ENCODE results near the gene SHISA6. TPM values are rescaled to one million over a fixed set of nuclear protein-coding genes. Genes with fewer than 3 reads are reported as not detected.

SHISA6 gene
- polyA plus RNA-seq, 1 donor from 2014 or later: 1.8 TPM

GRCh38 chr17:11273596-11273995 lies 32.6 kb downstream of the SHISA6 start:
- Histone ChIP-seq H3K36me3 (ENCODE audit: insufficient read depth, low read length) (no peaks in the 10 kb centered on the region), H3K79me2 (replicated peaks; ENCODE audit: insufficient read depth, low read length) (no peaks in the 10 kb centered on the region), H3K27me3 (ENCODE audit: insufficient read depth, low read depth, low read length) (no peaks in the 10 kb centered on the region), H3K27ac (ENCODE audit: low read length) (no peak overlapping the region), H3K9ac (ENCODE audit: low read length) (no peak overlapping the region), H3K4me3 (ENCODE audit: low read length) (no peak overlapping the region), H3K9me2 (ENCODE audit: insufficient read depth, low read length) (no peaks in the 10 kb centered on the region), H2AFZ (ENCODE audit: low read depth, low read length) (no peak overlapping the region), H3K4me2 (ENCODE audit: low read length) (no peak overlapping the region), H4K20me1 (ENCODE audit: insufficient read depth) (no peaks in the 10 kb centered on the region), H3K9me3 (ENCODE audit: low read length) (no peaks in the 10 kb centered on the region), H3F3A (ENCODE audit: insufficient read depth, low read length, poor library complexity, severe bottlenecking) (no peaks in the 10 kb centered on the region)
- TF ChIP-seq RAD21 (conservative IDR thresholded peaks at IDR 0.05) (no peak), POLR2AphosphoS5 (IDR thresholded peaks at IDR 0.05) (no peak), TAF1 (IDR thresholded peaks at IDR 0.05; ENCODE audit: low read depth) (no peak), EZH2 (IDR thresholded peaks at IDR 0.05; ENCODE audit: borderline replicate concordance, insufficient read depth, low read length, poor library complexity, severe bottlenecking) (no peak), EP300 (conservative IDR thresholded peaks at IDR 0.05; ENCODE audit: poor library complexity, severe bottlenecking) (no peak), SMC3 (conservative IDR thresholded peaks at IDR 0.05; ENCODE audit: poor library complexity) (no peak), MXI1 (conservative IDR thresholded peaks at IDR 0.05; ENCODE audit: poor library complexity, severe bottlenecking) (no peak)
- TF ChIP-seq, protein P1, sequence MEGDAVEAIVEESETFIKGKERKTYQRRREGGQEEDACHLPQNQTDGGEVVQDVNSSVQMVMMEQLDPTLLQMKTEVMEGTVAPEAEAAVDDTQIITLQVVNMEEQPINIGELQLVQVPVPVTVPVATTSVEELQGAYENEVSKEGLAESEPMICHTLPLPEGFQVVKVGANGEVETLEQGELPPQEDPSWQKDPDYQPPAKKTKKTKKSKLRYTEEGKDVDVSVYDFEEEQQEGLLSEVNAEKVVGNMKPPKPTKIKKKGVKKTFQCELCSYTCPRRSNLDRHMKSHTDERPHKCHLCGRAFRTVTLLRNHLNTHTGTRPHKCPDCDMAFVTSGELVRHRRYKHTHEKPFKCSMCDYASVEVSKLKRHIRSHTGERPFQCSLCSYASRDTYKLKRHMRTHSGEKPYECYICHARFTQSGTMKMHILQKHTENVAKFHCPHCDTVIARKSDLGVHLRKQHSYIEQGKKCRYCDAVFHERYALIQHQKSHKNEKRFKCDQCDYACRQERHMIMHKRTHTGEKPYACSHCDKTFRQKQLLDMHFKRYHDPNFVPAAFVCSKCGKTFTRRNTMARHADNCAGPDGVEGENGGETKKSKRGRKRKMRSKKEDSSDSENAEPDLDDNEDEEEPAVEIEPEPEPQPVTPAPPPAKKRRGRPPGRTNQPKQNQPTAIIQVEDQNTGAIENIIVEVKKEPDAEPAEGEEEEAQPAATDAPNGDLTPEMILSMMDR (IDR thresholded peaks at IDR 0.05; ENCODE audit: poor library complexity, severe bottlenecking): no peak
- TF ChIP-seq, protein P2, sequence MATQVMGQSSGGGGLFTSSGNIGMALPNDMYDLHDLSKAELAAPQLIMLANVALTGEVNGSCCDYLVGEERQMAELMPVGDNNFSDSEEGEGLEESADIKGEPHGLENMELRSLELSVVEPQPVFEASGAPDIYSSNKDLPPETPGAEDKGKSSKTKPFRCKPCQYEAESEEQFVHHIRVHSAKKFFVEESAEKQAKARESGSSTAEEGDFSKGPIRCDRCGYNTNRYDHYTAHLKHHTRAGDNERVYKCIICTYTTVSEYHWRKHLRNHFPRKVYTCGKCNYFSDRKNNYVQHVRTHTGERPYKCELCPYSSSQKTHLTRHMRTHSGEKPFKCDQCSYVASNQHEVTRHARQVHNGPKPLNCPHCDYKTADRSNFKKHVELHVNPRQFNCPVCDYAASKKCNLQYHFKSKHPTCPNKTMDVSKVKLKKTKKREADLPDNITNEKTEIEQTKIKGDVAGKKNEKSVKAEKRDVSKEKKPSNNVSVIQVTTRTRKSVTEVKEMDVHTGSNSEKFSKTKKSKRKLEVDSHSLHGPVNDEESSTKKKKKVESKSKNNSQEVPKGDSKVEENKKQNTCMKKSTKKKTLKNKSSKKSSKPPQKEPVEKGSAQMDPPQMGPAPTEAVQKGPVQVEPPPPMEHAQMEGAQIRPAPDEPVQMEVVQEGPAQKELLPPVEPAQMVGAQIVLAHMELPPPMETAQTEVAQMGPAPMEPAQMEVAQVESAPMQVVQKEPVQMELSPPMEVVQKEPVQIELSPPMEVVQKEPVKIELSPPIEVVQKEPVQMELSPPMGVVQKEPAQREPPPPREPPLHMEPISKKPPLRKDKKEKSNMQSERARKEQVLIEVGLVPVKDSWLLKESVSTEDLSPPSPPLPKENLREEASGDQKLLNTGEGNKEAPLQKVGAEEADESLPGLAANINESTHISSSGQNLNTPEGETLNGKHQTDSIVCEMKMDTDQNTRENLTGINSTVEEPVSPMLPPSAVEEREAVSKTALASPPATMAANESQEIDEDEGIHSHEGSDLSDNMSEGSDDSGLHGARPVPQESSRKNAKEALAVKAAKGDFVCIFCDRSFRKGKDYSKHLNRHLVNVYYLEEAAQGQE (IDR thresholded peaks at IDR 0.05; ENCODE audit: borderline replicate concordance): no peak

DNA sequence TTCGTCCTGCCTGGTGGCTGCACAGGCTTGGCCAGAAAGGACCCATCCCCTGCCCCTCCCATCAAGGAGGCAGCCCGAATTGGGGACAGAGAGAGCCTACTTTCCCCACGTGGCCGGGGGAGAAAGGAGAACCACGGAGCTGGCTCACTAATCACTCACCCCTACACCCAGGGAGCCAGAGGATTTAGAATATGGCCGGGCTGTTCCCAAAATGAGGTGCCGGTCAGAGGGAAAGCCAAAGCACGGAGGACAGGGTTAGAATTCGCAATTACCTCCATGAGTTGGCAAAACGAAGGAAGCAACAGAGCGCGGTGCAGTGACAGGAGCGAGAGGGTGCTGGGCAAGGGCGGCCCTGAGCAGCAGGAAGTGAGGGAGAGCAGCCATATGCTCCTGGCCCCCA lies 33.1 kb downstream of the SHISA6 start:
- H3F3A ChIP-seq (ENCODE audit: insufficient read depth, low read length, poor library complexity, severe bottlenecking): no peaks in the 10 kb centered on the region
- no peaks in the 10 kb centered on the region for H3K27me3 ChIP-seq (ENCODE audit: insufficient read depth, low read depth, low read length)
- no peaks in the 10 kb centered on the region for H3K9me3 ChIP-seq (ENCODE audit: low read length)
- H2AFZ ChIP-seq (ENCODE audit: low read depth, low read length): no peak overlapping the region
- no peak overlapping the region for H3K4me2 ChIP-seq (ENCODE audit: low read length)
- H3K4me3 ChIP-seq (ENCODE audit: low read length): no peak overlapping the region
- TF ChIP-seq EP300 (conservative IDR thresholded peaks at IDR 0.05; ENCODE audit: poor library complexity, severe bottlenecking) (no peak), SMC3 (conservative IDR thresholded peaks at IDR 0.05; ENCODE audit: poor library complexity) (no peak), POLR2AphosphoS5 (IDR thresholded peaks at IDR 0.05) (no peak), MXI1 (conservative IDR thresholded peaks at IDR 0.05; ENCODE audit: poor library complexity, severe bottlenecking) (no peak), EZH2 (IDR thresholded peaks at IDR 0.05; ENCODE audit: borderline replicate concordance, insufficient read depth, low read length, poor library complexity, severe bottlenecking) (no peak), RAD21 (conservative IDR thresholded peaks at IDR 0.05) (no peak), TAF1 (IDR thresholded peaks at IDR 0.05; ENCODE audit: low read depth) (no peak)
- TF ChIP-seq, protein P2 (IDR thresholded peaks at IDR 0.05; ENCODE audit: borderline replicate concordance): no peak
- TF ChIP-seq, protein P1 (IDR thresholded peaks at IDR 0.05; ENCODE audit: poor library complexity, severe bottlenecking): no peak
- no peaks in the 10 kb centered on the region for H4K20me1 ChIP-seq (ENCODE audit: insufficient read depth)
- no peak overlapping the region for H3K27ac ChIP-seq (ENCODE audit: low read length)
- no peaks in the 10 kb centered on the region for H3K79me2 ChIP-seq (replicated peaks; ENCODE audit: insufficient read depth, low read length)
- no peaks in the 10 kb centered on the region for H3K36me3 ChIP-seq (ENCODE audit: insufficient read depth, low read length)
- no peaks in the 10 kb centered on the region for H3K9me2 ChIP-seq (ENCODE audit: insufficient read depth, low read length)
- H3K9ac ChIP-seq (ENCODE audit: low read length): no peak overlapping the region
